Mesenchymal stem cell (in vitro differentiated cells and primary cell): ENCODE results near the gene OST4.

Experiments used
- DNase-seq: peaks from one replicate; pipeline ENCODE4 v3.0.0-alpha.2; 2013
- H2AFZ ChIP-seq: one replicate; pipeline ENCODE4 v1.6.1; 2013; ENCODE audit warnings: low read depth, mild to moderate bottlenecking, control low read depth, inconsistent platforms, low read length, moderate library complexity
- H2AK5ac ChIP-seq: 2 replicates; pipeline ENCODE4 v1.6.1; 2013; ENCODE audit warnings: low read length, moderate library complexity, mild to moderate bottlenecking, inconsistent platforms; ENCODE audit not compliant: severe bottlenecking
- H2BK120ac ChIP-seq: one replicate; pipeline ENCODE4 v1.6.1; 2013; ENCODE audit warnings: low read depth, mild to moderate bottlenecking, inconsistent platforms, low read length, moderate library complexity
- H2BK12ac ChIP-seq, 2 experiments: one replicate each; pipeline ENCODE4 v1.6.1; 2013; ENCODE audit warnings: inconsistent platforms in 2 of 2, low read length in 2 of 2, mild to moderate bottlenecking in 2 of 2, moderate library complexity in 2 of 2, control low read depth in 1 of 2
- H2BK15ac ChIP-seq: one replicate; pipeline ENCODE4 v1.6.1; 2013; ENCODE audit warnings: mild to moderate bottlenecking, low read depth, inconsistent platforms; ENCODE audit not compliant: poor library complexity, severe bottlenecking
- H2BK5ac ChIP-seq: 2 replicates; pipeline ENCODE4 v1.6.1; 2013; ENCODE audit warnings: low read depth, mild to moderate bottlenecking, low read length, control low read depth, inconsistent platforms; ENCODE audit not compliant: poor library complexity, severe bottlenecking
- H3K14ac ChIP-seq, 2 experiments: one replicate each; pipeline ENCODE4 v1.6.1; 2013; ENCODE audit warnings: inconsistent platforms in 2 of 2, low read length in 2 of 2, control low read depth in 1 of 2, mild to moderate bottlenecking in 1 of 2, moderate library complexity in 1 of 2
- H3K18ac ChIP-seq, 2 experiments: one replicate each; pipeline ENCODE4 v1.6.1; 2013; ENCODE audit warnings: inconsistent platforms in 2 of 2, low read length in 2 of 2, control low read depth in 1 of 2, low read depth in 1 of 2, mild to moderate bottlenecking in 1 of 2
- H3K23ac ChIP-seq, 2 experiments: one replicate each; pipeline ENCODE4 v1.6.1; 2013; ENCODE audit warnings: inconsistent platforms in 2 of 2, low read length in 2 of 2, mild to moderate bottlenecking in 2 of 2, moderate library complexity in 2 of 2, control low read depth in 1 of 2
- H3K27ac ChIP-seq: 2 replicates; pipeline ENCODE4 v1.5.1; 2013; ENCODE audit warnings: mild to moderate bottlenecking, moderate library complexity, low read length, control low read depth, inconsistent platforms; ENCODE audit not compliant: poor library complexity, severe bottlenecking
- H3K27me3 ChIP-seq, 2 experiments: 2 replicates each; pipeline versions ENCODE4 v1.6.1 to v1.7.0; 2013; ENCODE audit warnings: low read length in 2 of 2, mild to moderate bottlenecking in 2 of 2, moderate library complexity in 2 of 2, control low read depth in 1 of 2, inconsistent platforms in 1 of 2; ENCODE audit not compliant: control insufficient read depth in 1 of 2, insufficient read depth in 1 of 2
- H3K36me3 ChIP-seq, 2 experiments: 2 replicates each; pipeline versions ENCODE4 v1.6.1 to v1.7.0; 2013; ENCODE audit warnings: low read length in 2 of 2, control low read depth in 1 of 2, inconsistent platforms in 1 of 2, low read depth in 1 of 2, mild to moderate bottlenecking in 1 of 2; ENCODE audit not compliant: insufficient read depth in 2 of 2, control insufficient read depth in 1 of 2
- H3K4ac ChIP-seq, 2 experiments: one replicate each; pipeline ENCODE4 v1.6.1; 2013; ENCODE audit warnings: inconsistent platforms in 2 of 2, low read length in 2 of 2, mild to moderate bottlenecking in 2 of 2, moderate library complexity in 2 of 2, control low read depth in 1 of 2, low read depth in 1 of 2
- H3K4me1 ChIP-seq: 2 replicates; pipeline ENCODE4 v1.6.1; 2013; ENCODE audit warnings: low read depth, low read length, control low read depth; ENCODE audit not compliant: control insufficient read depth, insufficient read depth
- H3K4me2 ChIP-seq: 2 replicates; pipeline ENCODE4 v1.6.1; 2013; ENCODE audit warnings: low read length, mild to moderate bottlenecking, inconsistent platforms; ENCODE audit not compliant: poor library complexity, severe bottlenecking
- H3K4me3 ChIP-seq, 2 experiments: 2 replicates each; pipeline versions ENCODE4 v1.5.1 to v1.7.0; 2013; ENCODE audit warnings: low read length in 2 of 2, mild to moderate bottlenecking in 2 of 2, control low read depth in 1 of 2, low read depth in 1 of 2; ENCODE audit not compliant: insufficient read depth in 1 of 2
- H3K79me1 ChIP-seq: replicated peaks from 2 replicates; pipeline ENCODE4 v1.6.1; 2013; ENCODE audit warnings: mild to moderate bottlenecking, control low read depth, low read length, inconsistent platforms; ENCODE audit not compliant: poor library complexity, severe bottlenecking
- H3K9ac ChIP-seq: 2 replicates; pipeline ENCODE4 v1.7.0; 2013; ENCODE audit warnings: mild to moderate bottlenecking, low read length, moderate library complexity
- H3K9me3 ChIP-seq: 2 replicates; pipeline ENCODE4 v1.7.0; 2013; ENCODE audit warnings: mild to moderate bottlenecking, low read length; ENCODE audit not compliant: control insufficient read depth
- H4K8ac ChIP-seq: one replicate; pipeline ENCODE4 v1.6.1; 2013; ENCODE audit warnings: inconsistent platforms, mild to moderate bottlenecking, low read length, moderate library complexity
- H4K91ac ChIP-seq: one replicate; pipeline ENCODE4 v1.6.1; 2013; ENCODE audit warnings: mild to moderate bottlenecking, low read length, inconsistent platforms
- WGBS: methylation state at CpG from one replicate; pipeline ENCODE4 v1.1.7; 2013; ENCODE audit warnings: mixed read lengths; 5-methylcytosine and 5-hydroxymethylcytosine counted together

Gene OST4

DNA sequence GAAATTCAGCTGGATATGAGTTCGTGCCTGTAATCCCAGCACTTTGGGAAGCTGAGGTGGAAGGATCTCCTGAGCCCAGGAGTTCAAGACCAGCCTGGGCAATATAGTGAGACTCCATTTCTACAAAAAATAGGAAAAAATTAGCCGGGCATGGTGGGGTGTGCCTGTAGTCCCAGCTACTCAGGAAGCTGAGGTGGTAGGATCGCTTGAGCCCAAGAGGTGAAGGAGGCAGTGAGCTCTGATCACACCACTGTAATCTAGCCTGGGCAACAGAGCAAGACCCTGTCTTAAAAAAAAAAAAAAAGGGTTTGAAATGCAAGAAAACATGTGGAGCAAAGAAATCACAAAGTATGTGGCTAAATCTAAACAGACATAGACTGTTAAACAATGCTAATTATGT, 37.6 kb upstream of the OST4 start:
- Histone ChIP-seq H3K9ac (no peak overlapping the region), H3K27ac (no peak overlapping the region), H2AK5ac (no peak overlapping the region), H3K4me1 (no peaks in the 10 kb centered on the region), H3K4me2 (no peak overlapping the region), H3K4me3 (no peak overlapping the region), H3K79me1 (no peaks in the 10 kb centered on the region), H4K91ac (no peak overlapping the region), H3K27me3 (peaks cover 3 to 30% of the 10 kb centered on the region in 2 experiments), H2BK120ac (no peak overlapping the region), H2BK12ac (no peak overlapping the region), H4K8ac (no peak overlapping the region), H3K36me3 (no peaks in the 10 kb centered on the region), H2AFZ (no peak overlapping the region), H2BK15ac (no peak overlapping the region), H3K14ac (no peak overlapping the region), H3K4ac (no peak overlapping the region), H3K23ac (no peak overlapping the region), H2BK5ac (no peak overlapping the region), H3K18ac (no peak overlapping the region), H3K9me3 (no peaks in the 10 kb centered on the region)
- WGBS: 87% methylated on average over 3 of the region's 3 CpGs
- no peak for DNase-seq

DNA sequence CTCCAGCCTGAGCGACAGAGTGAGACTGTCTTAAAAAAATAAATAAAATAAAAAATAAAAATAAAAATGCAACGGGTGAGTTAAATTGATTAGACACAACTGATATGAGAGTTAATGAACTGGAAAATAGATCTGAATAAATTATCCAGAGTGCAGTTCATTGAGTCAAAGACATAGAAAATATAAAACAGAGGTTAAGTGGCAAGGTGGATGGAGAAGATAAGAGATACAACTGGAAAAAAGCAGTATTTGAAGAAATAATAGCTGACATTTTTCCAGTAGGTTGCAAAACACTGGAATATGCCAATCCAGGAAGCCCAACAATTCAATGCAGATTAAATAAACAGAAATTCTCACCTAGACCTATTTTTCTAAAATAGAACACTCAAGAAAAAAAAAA, 36.8 kb upstream of the OST4 start:
- Histone ChIP-seq H3K27me3 (peaks cover 3 to 28% of the 10 kb centered on the region in 2 experiments), H3K9ac (no peak overlapping the region), H3K14ac (no peak overlapping the region)

DNA sequence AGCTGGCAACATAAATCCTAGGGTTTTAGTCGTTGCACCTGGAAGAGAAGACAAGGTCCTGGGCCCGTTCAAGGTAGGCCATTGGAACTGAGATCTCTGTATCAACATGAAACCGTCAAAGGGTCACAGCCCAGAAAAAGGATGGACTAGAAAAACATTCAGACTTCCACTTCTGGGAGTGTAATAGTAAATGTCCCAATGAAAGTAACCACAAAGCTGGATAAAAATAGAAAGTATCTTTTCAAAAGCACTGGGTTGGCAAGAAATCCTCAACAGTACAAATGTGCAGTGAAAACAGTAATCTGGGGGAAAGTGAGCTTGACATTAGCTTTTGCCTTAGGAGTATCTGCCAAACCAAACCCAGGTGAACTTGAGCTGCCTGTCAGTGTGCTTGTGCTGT, 34.5 kb upstream of the OST4 start:
- Histone ChIP-seq H2BK12ac (no peak overlapping the region), H3K23ac (no peak overlapping the region), H3K79me1 (no peaks in the 10 kb centered on the region), H3K9ac (no peak overlapping the region), H3K27me3 (peaks cover 12 to 45% of the 10 kb centered on the region in 2 experiments), H2BK15ac (no peak overlapping the region), H2BK120ac (no peak overlapping the region), H2AFZ (no peak overlapping the region), H3K36me3 (no peaks in the 10 kb centered on the region), H2AK5ac (no peak overlapping the region), H2BK5ac (no peak overlapping the region), H3K9me3 (no peaks in the 10 kb centered on the region), H3K18ac (no peak overlapping the region), H4K8ac (no peak overlapping the region), H3K4me1 (no peaks in the 10 kb centered on the region), H3K4me2 (no peak overlapping the region), H3K14ac (no peak overlapping the region), H3K4ac (no peak overlapping the region), H3K27ac (no peak overlapping the region), H3K4me3 (no peak overlapping the region), H4K91ac (no peak overlapping the region)
- 83% methylated on average over 2 of the region's 3 CpGs for WGBS
- DNase-seq: no peak

More for the DNA sequence above, 36.8 kb upstream of the OST4 start:
- no peak overlapping the region for H2BK12ac ChIP-seq
- H3K79me1 ChIP-seq: no peaks in the 10 kb centered on the region
- no peak overlapping the region for H3K4me2 ChIP-seq
- H3K4me1 ChIP-seq: no peaks in the 10 kb centered on the region
- no peaks in the 10 kb centered on the region for H3K36me3 ChIP-seq
- no peak overlapping the region for H2BK15ac ChIP-seq
- no peaks in the 10 kb centered on the region for H3K9me3 ChIP-seq
- WGBS: 95% methylated on average over 1 of the region's 2 CpGs
- H4K91ac ChIP-seq: no peak overlapping the region
- H4K8ac ChIP-seq: no peak overlapping the region
- no peak overlapping the region for H3K27ac ChIP-seq
- no peak overlapping the region for H2BK120ac ChIP-seq
- H3K23ac ChIP-seq: no peak overlapping the region
- H3K4ac ChIP-seq: no peak overlapping the region
- H2BK5ac ChIP-seq: no peak overlapping the region
- H2AFZ ChIP-seq: no peak overlapping the region
- no peak overlapping the region for H2AK5ac ChIP-seq
- H3K18ac ChIP-seq: no peak overlapping the region
- DNase-seq: no peak
- H3K4me3 ChIP-seq: no peak overlapping the region

DNA sequence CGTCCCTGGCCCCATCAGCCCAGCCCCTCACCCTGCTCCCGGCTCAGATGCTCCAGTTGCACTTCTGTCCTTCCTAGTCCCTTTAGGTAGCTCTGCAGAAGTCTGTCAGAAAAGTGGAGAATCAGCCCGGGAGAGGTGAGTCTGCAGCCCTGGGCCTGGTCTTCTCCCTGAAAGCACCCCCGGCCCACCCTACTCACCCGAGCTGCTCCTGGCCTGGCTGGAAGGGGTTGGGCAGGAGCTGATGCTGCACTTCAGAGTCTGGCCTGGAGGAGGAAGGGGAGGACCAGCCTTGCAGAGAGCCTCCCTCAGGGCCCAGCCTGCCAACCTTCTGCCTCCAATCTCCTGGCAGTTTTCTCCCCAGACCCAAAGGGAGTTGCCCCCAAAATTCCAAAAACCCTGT, 30.9 kb upstream of the OST4 start:
- Histone ChIP-seq H3K4me3 (peak overlapping the region in 1 of 2 experiments; percentile 12), H4K91ac (no peak overlapping the region), H3K4me2 (no peak overlapping the region), H4K8ac (no peak overlapping the region), H2BK120ac (no peak overlapping the region), H3K4ac (no peak overlapping the region), H3K9ac (no peak overlapping the region), H3K4me1 (peaks cover 3% of the 10 kb centered on the region), H2AFZ (no peak overlapping the region), H3K18ac (no peak overlapping the region), H2BK12ac (no peak overlapping the region), H3K9me3 (no peaks in the 10 kb centered on the region), H2BK15ac (no peak overlapping the region), H3K14ac (no peak overlapping the region), H3K27ac (no peak overlapping the region), H2BK5ac (no peak overlapping the region), H2AK5ac (no peak overlapping the region), H3K27me3 (peaks cover 12 to 55% of the 10 kb centered on the region in 2 experiments), H3K79me1 (no peaks in the 10 kb centered on the region), H3K23ac (no peak overlapping the region), H3K36me3 (no peaks in the 10 kb centered on the region)
- WGBS: 90% methylated on average over 5 of the region's 5 CpGs
- no peak for DNase-seq
